ENCODE measurements around the gene GPC3. TPM values are rescaled to one million over a fixed set of nuclear protein-coding genes. Genes with fewer than 3 reads are reported as not detected.
"Not testable (repeated sequence)": the region's sequence is repeated elsewhere in the genome, so short reads cannot be mapped to it uniquely, and the experiment has no call there.

GPC3 gene
- total and polyA plus RNA-seq, 2 experiments from 2014 or later = 171 to 323 TPM

GRCh38 chrX:133907606-133908005 is 77.8 kb downstream of the GPC3 start:
- no peak for DNase-seq (ENCODE audit: low read depth in 1 of 2, low spot score in 1 of 2)
- H3K27me3 ChIP-seq = no peaks in the 10 kb centered on the region
- no peaks in the 10 kb centered on the region for H3K9me3 ChIP-seq (ENCODE audit: low read depth)
- H3K36me3 ChIP-seq = no peaks in the 10 kb centered on the region
- H3K4me3 ChIP-seq = no peak overlapping the region
- no peak for TF ChIP-seq CTCF (IDR thresholded peaks at IDR 0.05; ENCODE audit: low read depth, low read length)
- no peak overlapping the region for H3K27ac ChIP-seq
- peaks cover 15% of the 10 kb centered on the region for H3K4me1 ChIP-seq (ENCODE audit: low read depth)

GRCh38 chrX:133905305-133905704 is 80.1 kb downstream of the GPC3 start:
- DNase-seq (ENCODE audit: low read depth in 1 of 2, low spot score in 1 of 2) = no peak
- H3K4me3 ChIP-seq = no peak overlapping the region
- no peaks in the 10 kb centered on the region for H3K9me3 ChIP-seq (ENCODE audit: low read depth)
- H3K27ac ChIP-seq = no peak overlapping the region
- TF ChIP-seq CTCF (IDR thresholded peaks at IDR 0.05; ENCODE audit: low read depth, low read length) = no peak
- no peaks in the 10 kb centered on the region for H3K27me3 ChIP-seq
- H3K36me3 ChIP-seq = no peaks in the 10 kb centered on the region
- no peaks in the 10 kb centered on the region for H3K4me1 ChIP-seq (ENCODE audit: low read depth)

GRCh38 chrX:133897593-133898163 is 87.7 kb downstream of the GPC3 start:
- Histone ChIP-seq H3K27ac (no peak overlapping the region), H3K9me3 (ENCODE audit: low read depth) (no peaks in the 10 kb centered on the region), H3K36me3 (no peaks in the 10 kb centered on the region), H3K4me3 (no peak overlapping the region), H3K27me3 (no peaks in the 10 kb centered on the region), H3K4me1 (ENCODE audit: low read depth) (no peaks in the 10 kb centered on the region)
- DNase-seq (ENCODE audit: low read depth in 1 of 2, low spot score in 1 of 2) = no peak
- TF ChIP-seq CTCF (IDR thresholded peaks at IDR 0.05; ENCODE audit: low read depth, low read length) = no peak

- Histone ChIP-seq H3K9me3 (ENCODE audit: low read depth) (no peaks in the 10 kb centered on the region), H3K4me1 (ENCODE audit: low read depth) (peaks cover 5% of the 10 kb centered on the region), H3K27me3 (no peaks in the 10 kb centered on the region), H3K4me3 (no peak overlapping the region), H3K36me3 (no peaks in the 10 kb centered on the region), H3K27ac (peak overlapping the region; percentile 74)
- no peak for TF ChIP-seq CTCF (IDR thresholded peaks at IDR 0.05; ENCODE audit: low read depth, low read length)
- DNase-seq (ENCODE audit: low read depth in 1 of 2, low spot score in 1 of 2) = peak in 1 of 2 donors; percentile 63
Measured at GRCh38 chrX:133892337-133892736, 93.1 kb downstream of the GPC3 start.

- no peak overlapping the region for H3K4me3 ChIP-seq
- DNase-seq (ENCODE audit: low read depth in 1 of 2, low spot score in 1 of 2) = no peak
- peak overlapping the region; percentile 6 for H3K27ac ChIP-seq
- H3K9me3 ChIP-seq (ENCODE audit: low read depth) = no peaks in the 10 kb centered on the region
- no peaks in the 10 kb centered on the region for H3K27me3 ChIP-seq
- H3K4me1 ChIP-seq (ENCODE audit: low read depth) = peaks cover 5% of the 10 kb centered on the region
- no peaks in the 10 kb centered on the region for H3K36me3 ChIP-seq
- no peak for TF ChIP-seq CTCF (IDR thresholded peaks at IDR 0.05; ENCODE audit: low read depth, low read length)
Measured at GRCh38 chrX:133888984-133889383, 96.4 kb downstream of the GPC3 start.

GRCh38 chrX:133888084-133888483 is 97.3 kb downstream of the GPC3 start:
- H3K9me3 ChIP-seq (ENCODE audit: low read depth); H3K4me3 ChIP-seq; H3K27ac ChIP-seq; H3K4me1 ChIP-seq (ENCODE audit: low read depth); H3K36me3 ChIP-seq; DNase-seq (ENCODE audit: low read depth in 1 of 2, low spot score in 1 of 2); H3K27me3 ChIP-seq: not testable (repeated sequence)
